Measurements from ENCODE around the gene FXN.

- TF ChIP-seq, protein P1, sequence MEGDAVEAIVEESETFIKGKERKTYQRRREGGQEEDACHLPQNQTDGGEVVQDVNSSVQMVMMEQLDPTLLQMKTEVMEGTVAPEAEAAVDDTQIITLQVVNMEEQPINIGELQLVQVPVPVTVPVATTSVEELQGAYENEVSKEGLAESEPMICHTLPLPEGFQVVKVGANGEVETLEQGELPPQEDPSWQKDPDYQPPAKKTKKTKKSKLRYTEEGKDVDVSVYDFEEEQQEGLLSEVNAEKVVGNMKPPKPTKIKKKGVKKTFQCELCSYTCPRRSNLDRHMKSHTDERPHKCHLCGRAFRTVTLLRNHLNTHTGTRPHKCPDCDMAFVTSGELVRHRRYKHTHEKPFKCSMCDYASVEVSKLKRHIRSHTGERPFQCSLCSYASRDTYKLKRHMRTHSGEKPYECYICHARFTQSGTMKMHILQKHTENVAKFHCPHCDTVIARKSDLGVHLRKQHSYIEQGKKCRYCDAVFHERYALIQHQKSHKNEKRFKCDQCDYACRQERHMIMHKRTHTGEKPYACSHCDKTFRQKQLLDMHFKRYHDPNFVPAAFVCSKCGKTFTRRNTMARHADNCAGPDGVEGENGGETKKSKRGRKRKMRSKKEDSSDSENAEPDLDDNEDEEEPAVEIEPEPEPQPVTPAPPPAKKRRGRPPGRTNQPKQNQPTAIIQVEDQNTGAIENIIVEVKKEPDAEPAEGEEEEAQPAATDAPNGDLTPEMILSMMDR (IDR thresholded peaks at IDR 0.05; ENCODE audit: low read length): no peak
- no peak for TF ChIP-seq EZH2phosphoT487 (IDR thresholded peaks at IDR 0.05; ENCODE audit: low read length)
- TF ChIP-seq EZH2 (optimal IDR thresholded peaks at IDR 0.05; ENCODE audit: low read depth, low read length): no peak
Measured at GRCh38 chr9:69134412-69134811, 98.9 kb downstream of the FXN start.

All from MM.1S (cell line).